ENCODE results near the gene ST8SIA1.

The ST8SIA1 gene

DNA sequence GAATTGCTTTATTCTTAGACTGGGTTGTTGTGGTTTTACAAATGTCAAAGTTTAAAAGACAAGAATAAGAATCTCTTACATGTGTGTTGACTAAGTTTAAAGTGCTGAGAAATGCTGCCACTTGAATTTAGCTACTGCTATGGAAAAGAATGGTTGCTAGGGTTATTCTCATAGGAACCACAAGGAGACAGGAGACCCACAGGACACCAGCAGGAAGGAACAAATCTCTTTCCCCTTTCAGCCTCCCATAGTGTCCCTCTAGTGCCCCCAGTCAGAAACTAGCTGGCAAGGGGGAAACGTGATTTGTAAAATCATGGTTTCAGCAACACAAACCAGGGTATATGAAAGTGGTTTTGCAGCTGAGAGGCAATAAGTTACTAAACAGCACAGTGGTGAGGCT, 102.7 kb downstream of the ST8SIA1 start:
- no peak overlapping the region for H3K4me3 ChIP-seq (ENCODE audit: low read depth, low read length)
- TF ChIP-seq, protein P1, sequence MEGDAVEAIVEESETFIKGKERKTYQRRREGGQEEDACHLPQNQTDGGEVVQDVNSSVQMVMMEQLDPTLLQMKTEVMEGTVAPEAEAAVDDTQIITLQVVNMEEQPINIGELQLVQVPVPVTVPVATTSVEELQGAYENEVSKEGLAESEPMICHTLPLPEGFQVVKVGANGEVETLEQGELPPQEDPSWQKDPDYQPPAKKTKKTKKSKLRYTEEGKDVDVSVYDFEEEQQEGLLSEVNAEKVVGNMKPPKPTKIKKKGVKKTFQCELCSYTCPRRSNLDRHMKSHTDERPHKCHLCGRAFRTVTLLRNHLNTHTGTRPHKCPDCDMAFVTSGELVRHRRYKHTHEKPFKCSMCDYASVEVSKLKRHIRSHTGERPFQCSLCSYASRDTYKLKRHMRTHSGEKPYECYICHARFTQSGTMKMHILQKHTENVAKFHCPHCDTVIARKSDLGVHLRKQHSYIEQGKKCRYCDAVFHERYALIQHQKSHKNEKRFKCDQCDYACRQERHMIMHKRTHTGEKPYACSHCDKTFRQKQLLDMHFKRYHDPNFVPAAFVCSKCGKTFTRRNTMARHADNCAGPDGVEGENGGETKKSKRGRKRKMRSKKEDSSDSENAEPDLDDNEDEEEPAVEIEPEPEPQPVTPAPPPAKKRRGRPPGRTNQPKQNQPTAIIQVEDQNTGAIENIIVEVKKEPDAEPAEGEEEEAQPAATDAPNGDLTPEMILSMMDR (IDR thresholded peaks at IDR 0.05; ENCODE audit: control insufficient read depth, extremely low read depth, insufficient read depth): no peak
- no peak for DNase-seq (ENCODE audit: low read depth)

DNA sequence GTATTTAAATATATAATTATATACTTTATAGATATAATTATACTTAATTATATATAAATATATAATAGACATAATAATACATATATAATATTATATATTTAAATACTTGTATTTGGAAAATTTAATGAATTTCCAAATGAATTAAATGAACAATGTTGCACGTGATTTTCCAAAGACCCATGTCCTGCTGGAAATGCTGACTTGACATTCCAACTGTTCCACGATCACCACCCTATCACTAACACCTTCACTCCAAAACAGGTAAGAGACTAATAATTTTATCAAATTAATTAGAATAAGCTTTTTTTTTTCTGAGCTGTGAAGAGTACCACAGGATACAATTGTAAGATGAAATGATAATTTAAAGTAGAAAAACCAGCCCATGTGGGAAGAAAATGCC, 103.4 kb downstream of the ST8SIA1 start:
- TF ChIP-seq, protein P1 (IDR thresholded peaks at IDR 0.05; ENCODE audit: control insufficient read depth, extremely low read depth, insufficient read depth): no peak
- DNase-seq (ENCODE audit: low read depth): no peak
- H3K4me3 ChIP-seq (ENCODE audit: low read depth, low read length): no peak overlapping the region

DNA sequence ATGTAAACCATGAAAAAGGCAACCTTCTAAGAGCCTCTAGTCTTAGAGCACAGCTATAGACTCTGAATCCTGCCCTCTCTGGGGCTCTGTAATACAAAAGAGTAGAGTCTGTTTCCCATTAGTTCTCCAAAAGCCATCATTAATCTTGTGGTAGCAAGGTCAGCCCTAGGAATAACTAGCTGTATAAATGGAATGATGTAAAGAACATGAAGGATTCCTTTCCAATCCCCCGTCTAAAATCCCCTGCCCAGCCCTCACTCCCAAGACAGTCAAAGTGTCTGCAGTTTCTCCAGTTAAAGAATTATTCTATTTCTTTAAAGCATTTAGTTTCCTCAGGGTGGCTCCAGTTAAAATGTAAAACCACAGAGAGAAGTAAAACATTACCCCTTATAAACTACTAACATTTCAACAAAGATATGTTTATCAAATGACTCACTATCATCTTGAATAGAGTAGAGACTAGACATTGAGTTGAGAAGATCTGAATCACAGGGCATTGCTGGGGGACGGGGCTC, 104.2 kb downstream of the ST8SIA1 start:
- H3K4me3 ChIP-seq (ENCODE audit: low read depth, low read length): no peak overlapping the region
- no peak for DNase-seq (ENCODE audit: low read depth)
- TF ChIP-seq, protein P1 (IDR thresholded peaks at IDR 0.05; ENCODE audit: control insufficient read depth, extremely low read depth, insufficient read depth): no peak

DNA sequence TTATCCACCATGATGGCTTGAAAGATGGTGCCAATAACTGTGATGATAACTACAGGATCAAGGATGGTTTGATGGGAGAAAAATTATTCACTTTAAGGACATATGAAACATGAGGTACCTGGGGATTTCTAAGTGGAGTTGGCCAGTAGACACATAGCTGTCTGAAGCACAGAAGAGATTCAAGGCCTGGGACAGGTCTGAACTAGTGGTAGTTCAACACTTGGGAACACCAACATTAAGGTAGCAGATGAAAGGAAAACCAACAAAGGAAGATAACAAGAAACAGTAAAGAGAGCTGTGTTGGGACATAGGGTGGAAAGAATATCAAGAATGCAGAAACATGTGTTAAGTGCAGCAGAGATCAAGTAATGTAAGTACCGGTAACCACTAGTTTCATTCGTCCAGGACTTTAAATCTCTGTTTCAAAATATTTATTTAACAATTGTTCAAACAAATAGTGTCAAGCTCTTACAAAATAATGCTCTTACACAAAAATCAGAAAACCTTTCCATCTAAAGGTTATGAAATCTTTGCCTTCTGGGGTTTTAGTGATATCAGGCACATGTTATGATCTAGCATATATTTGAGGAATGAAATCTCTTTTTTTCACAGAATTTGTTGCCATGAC, 104.7 kb downstream of the ST8SIA1 start:
- H3K4me3 ChIP-seq (ENCODE audit: low read depth, low read length): no peak overlapping the region
- TF ChIP-seq, protein P1 (IDR thresholded peaks at IDR 0.05; ENCODE audit: control insufficient read depth, extremely low read depth, insufficient read depth): no peak
- no peak for DNase-seq (ENCODE audit: low read depth)

DNA sequence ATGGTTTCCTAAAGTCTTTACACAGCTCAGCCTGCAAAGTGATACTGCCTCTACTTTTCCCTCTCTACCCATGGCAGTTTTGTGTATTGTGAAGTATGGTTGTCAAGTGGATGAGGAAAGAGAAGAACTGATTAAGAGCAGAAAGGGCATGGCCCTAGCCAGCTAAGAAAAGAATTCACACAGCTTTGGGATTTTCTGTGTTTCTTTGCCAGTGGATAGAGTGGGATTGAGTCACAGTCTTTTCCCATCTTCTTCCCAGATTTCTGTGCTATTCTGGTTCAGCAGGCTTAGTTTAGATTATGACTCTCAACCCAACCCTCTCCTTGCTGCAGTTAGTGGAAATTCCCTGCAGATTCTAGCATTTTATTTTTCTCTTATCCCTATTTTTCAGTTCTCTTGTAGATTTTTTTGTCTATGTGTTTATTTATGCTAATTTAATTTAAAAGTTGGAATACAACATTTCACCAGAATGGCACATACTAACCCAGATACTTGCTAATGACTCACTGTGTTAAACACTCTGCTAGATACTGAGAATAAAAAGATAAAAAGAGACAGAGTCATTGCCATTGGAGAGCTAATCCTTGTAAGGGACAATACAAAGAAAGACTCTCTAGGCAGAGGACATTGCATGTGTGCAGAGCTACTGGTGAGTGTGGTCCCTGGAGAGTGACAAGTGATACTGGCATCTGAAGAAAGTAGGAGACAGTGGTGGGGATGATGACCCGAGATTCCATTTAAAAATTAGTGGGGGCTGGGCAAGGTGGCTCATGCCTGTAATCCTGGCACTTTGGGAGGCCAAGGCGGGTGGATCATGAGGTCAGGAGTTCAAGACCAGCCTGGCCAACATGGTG, 106.3 kb downstream of the ST8SIA1 start:
- DNase-seq (ENCODE audit: low read depth): no peak
- TF ChIP-seq, protein P1 (IDR thresholded peaks at IDR 0.05; ENCODE audit: control insufficient read depth, extremely low read depth, insufficient read depth): no peak
- H3K4me3 ChIP-seq (ENCODE audit: low read depth, low read length): no peak overlapping the region

DNA sequence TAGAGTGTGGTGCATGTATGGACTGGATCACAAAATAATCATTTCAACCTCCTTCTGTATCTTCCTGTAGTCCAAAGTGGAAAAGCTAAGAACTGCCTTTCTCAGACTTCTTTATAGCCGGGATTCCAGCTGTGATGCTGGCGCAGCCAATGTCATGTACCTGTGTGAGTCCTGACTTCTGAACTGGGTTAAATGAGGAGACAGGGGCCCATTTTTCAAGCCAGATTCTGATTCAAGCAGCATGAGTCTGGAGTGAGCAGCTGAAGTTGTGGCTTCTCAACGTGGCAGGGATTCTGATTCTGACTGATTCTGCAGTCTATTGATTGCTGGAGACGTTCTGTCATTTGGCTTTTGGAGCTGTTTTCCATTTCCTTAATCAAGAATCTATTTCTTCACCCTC, 111.2 kb downstream of the ST8SIA1 start:
- TF ChIP-seq, protein P1 (IDR thresholded peaks at IDR 0.05; ENCODE audit: control insufficient read depth, extremely low read depth, insufficient read depth): no peak
- no peak for DNase-seq (ENCODE audit: low read depth)
- H3K4me3 ChIP-seq (ENCODE audit: low read depth, low read length): no peak overlapping the region

All from LNCaP clone FGC (cell line).